Activated CD4-positive, alpha-beta memory T cell treated with anti-CD3 and anti-CD28 coated beads for 36 hours (primary cell): ENCODE results near the gene AK8. TPM values are rescaled to one million over a fixed set of nuclear protein-coding genes. Genes with fewer than 3 reads are reported as not detected.

ENCODE experiments used
- CTCF ChIA-PET: fragments of 350-600 bp; sonication (Branson Sonifier 250); formaldehyde crosslinking; loops from one replicate; lab custom pipeline; 2021; ENCODE audit warnings: antibody characterized with exemption, inconsistent platforms; lab: Charles Lee
- POLR2A ChIA-PET: fragments of 350-600 bp; sonication (Branson Sonifier 250); formaldehyde crosslinking; loops from one replicate; lab custom pipeline; 2021; ENCODE audit warnings: antibody characterized with exemption; lab: Charles Lee
- DNase-seq: peaks from one replicate; pipeline ENCODE4 v3.0.0-alpha.2; 2020
- H3K27ac Mint-ChIP-seq: one replicate; pipeline ENCODE4 v1.8.0; 2021; ENCODE audit warnings: mixed read lengths
- H3K27me3 Mint-ChIP-seq: one replicate; pipeline ENCODE4 v1.8.0; 2021; ENCODE audit warnings: mixed read lengths
- H3K36me3 Mint-ChIP-seq: one replicate; pipeline ENCODE4 v1.8.0; 2021; ENCODE audit warnings: mixed read lengths
- H3K4me1 Mint-ChIP-seq: one replicate; pipeline ENCODE4 v1.8.0; 2021; ENCODE audit warnings: low read depth, mixed read lengths
- H3K4me3 Mint-ChIP-seq: one replicate; pipeline ENCODE4 v1.8.0; 2021; ENCODE audit warnings: mild to moderate bottlenecking, mixed read lengths
- H3K9me3 Mint-ChIP-seq: one replicate; pipeline ENCODE4 v1.8.0; 2021; ENCODE audit warnings: mixed read lengths
- intact Hi-C: fragments of 100-400 bp; cut with micrococcal nuclease; formaldehyde crosslinking; loops from one replicate; pipeline ENCODE4 v1.15.1; 2023
- total RNA-seq, 2 experiments: library from RNA; stranded (reverse); gene quantifications; one replicate each; pipeline ENCODE4 v1.2.3, GENCODE V29; 2021

AK8 gene
- total RNA-seq, 2 experiments from 2014 or later = 0.10 to 0.39 TPM

GRCh38 chr9:132770770-132771310, 107.2 kb downstream of the AK8 start:
- Mint-ChIP-seq H3K27ac (no peak overlapping the region), H3K4me1 (peaks cover 18% of the 10 kb centered on the region), H3K36me3 (no peaks in the 10 kb centered on the region), H3K27me3 (no peaks in the 10 kb centered on the region), H3K4me3 (peak overlapping the region; percentile 80), H3K9me3 (peaks cover 6% of the 10 kb centered on the region)
- intact Hi-C loops = loop anchor here (2.0 kb wide), 1 partner anchor 100 kb away; the partner anchor contains the start of gene GTF3C4
- ChIA-PET POLR2A (interaction anchor here (2.5 kb wide), 1 partner anchor 101 kb away, joined by 8 read pairs; the partner anchor contains the start of genes DDX31 and GTF3C4), CTCF (interaction anchor here (2.5 kb wide), 1 partner anchor 77 kb away, joined by 11 read pairs; no protein-coding TSS in a partner anchor)
- no peak for DNase-seq

DNA sequence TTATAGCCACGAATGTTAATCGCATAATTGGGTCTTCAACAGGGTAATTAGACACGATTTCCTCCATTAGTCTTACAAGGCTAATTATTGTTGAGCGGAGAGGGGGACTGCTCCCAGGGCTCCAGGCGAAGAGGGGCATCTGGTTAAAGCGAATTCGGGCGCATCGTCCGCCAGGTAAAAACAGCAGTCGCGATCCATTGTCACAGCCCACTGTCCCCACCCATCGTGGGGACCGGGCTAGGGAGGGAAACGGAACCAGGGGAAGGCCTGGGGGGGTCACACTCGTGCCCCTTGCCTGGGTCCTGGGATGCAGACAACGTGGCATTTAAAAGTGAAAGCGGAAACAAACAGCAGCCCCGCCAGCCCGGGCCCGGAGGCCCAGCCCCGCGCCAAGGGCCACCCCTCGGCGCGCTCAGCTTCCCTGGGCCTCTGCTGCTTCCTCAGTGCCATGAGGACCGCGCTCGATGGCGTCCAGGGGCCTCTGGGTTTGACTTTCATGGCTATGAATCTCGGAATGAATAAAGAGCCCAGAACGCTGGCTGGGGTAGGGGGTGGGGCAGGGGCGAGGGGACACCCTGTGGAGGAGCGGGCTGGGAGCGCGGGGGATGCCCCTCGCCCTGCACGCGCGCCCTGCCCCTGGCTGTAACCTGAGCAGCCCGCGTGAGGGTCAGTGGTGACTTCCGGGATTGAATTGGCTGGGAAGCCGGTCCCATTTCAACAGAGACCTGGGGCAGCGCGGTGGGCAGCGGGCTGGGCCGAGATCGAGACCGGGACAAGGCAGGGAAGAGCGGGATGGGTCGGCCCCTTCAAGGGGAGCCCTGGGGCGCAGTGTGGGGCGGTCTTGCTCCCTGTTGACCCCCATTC, 107.9 kb downstream of the AK8 start:
- peaks cover 6% of the 10 kb centered on the region for H3K9me3 Mint-ChIP-seq
- peaks cover 18% of the 10 kb centered on the region for H3K4me1 Mint-ChIP-seq
- no peaks in the 10 kb centered on the region for H3K27me3 Mint-ChIP-seq
- H3K4me3 Mint-ChIP-seq = peak overlapping the region; percentile 80
- H3K36me3 Mint-ChIP-seq = no peaks in the 10 kb centered on the region
- H3K27ac Mint-ChIP-seq = peak overlapping the region; percentile 80
- DNase-seq = peak; percentile 77
- intact Hi-C loops = loop anchor here (2.0 to 10.0 kb wide), 2 partner anchors 99 to 365 kb away; partner anchors contain the start of genes GTF3C4 and TTF1
- CTCF ChIA-PET = interaction anchor here (0.6 to 2.5 kb wide), 6 partner anchors 9 to 127 kb away, joined by 4 to 11 read pairs (median 6); no protein-coding TSS in a partner anchor
- POLR2A ChIA-PET = interaction anchor here (1.2 to 2.5 kb wide), 3 partner anchors 10 to 175 kb away, joined by 4 to 8 read pairs (median 5); partner anchors contain the start of genes DDX31, GTF3C4 and TSC1

GRCh38 chr9:132768932-132769905, 108.9 kb downstream of the AK8 start:
- intact Hi-C loops = loop anchor here (1.0 to 10.0 kb wide), 2 partner anchors 175 to 364 kb away; partner anchors contain the start of genes TSC1 and TTF1
- DNase-seq = peak; percentile 80
- ChIA-PET POLR2A (interaction anchor here (1.2 to 2.5 kb wide), 3 partner anchors 11 to 176 kb away, joined by 4 to 8 read pairs (median 5); partner anchors contain the start of genes DDX31, GTF3C4 and TSC1), CTCF (interaction anchor here (0.6 to 2.5 kb wide), 9 partner anchors 10 to 357 kb away, joined by 3 to 11 read pairs (median 5); partner anchors contain the start of gene SPACA9)
- Mint-ChIP-seq H3K4me1 (peaks cover 18% of the 10 kb centered on the region), H3K36me3 (no peaks in the 10 kb centered on the region), H3K27me3 (no peaks in the 10 kb centered on the region), H3K9me3 (peaks cover 6% of the 10 kb centered on the region), H3K27ac (peak overlapping the region; percentile 80), H3K4me3 (peak overlapping the region; percentile 80)

- Mint-ChIP-seq H3K4me3 (no peak overlapping the region), H3K27ac (no peak overlapping the region), H3K4me1 (peaks cover 6% of the 10 kb centered on the region), H3K9me3 (no peaks in the 10 kb centered on the region), H3K36me3 (no peaks in the 10 kb centered on the region), H3K27me3 (peaks cover 6% of the 10 kb centered on the region)
- intact Hi-C loops = loop anchor here (10.0 kb wide), 1 partner anchor 359 kb away; the partner anchor contains the start of gene TTF1
- POLR2A ChIA-PET = no interaction called here
- CTCF ChIA-PET = interaction anchor here (0.6 kb wide), 1 partner anchor 172 kb away, joined by 3 read pairs; no protein-coding TSS in a partner anchor
- DNase-seq = no peak
These were observed 114.5 kb downstream of the AK8 start for GRCh38 chr9:132763574-132763973.

GRCh38 chr9:132762896-132763295, 115.2 kb downstream of the AK8 start:
- intact Hi-C loops = loop anchor here (10.0 kb wide), 1 partner anchor 358 kb away; the partner anchor contains the start of gene TTF1
- no peak overlapping the region for H3K27ac Mint-ChIP-seq
- CTCF ChIA-PET = no interaction called here
- peaks cover 6% of the 10 kb centered on the region for H3K27me3 Mint-ChIP-seq
- no peaks in the 10 kb centered on the region for H3K9me3 Mint-ChIP-seq
- no peak overlapping the region for H3K4me3 Mint-ChIP-seq
- DNase-seq = no peak
- POLR2A ChIA-PET = interaction anchor here (0.8 kb wide), 1 partner anchor 10 kb away, joined by 3 read pairs; no protein-coding TSS in a partner anchor
- peaks cover 3% of the 10 kb centered on the region for H3K4me1 Mint-ChIP-seq
- H3K36me3 Mint-ChIP-seq = no peaks in the 10 kb centered on the region

GRCh38 chr9:132761602-132762001, 116.5 kb downstream of the AK8 start:
- CTCF ChIA-PET = no interaction called here
- H3K4me3 Mint-ChIP-seq = no peak overlapping the region
- no peaks in the 10 kb centered on the region for H3K9me3 Mint-ChIP-seq
- no peaks in the 10 kb centered on the region for H3K4me1 Mint-ChIP-seq
- peaks cover 10% of the 10 kb centered on the region for H3K27me3 Mint-ChIP-seq
- H3K36me3 Mint-ChIP-seq = no peaks in the 10 kb centered on the region
- DNase-seq = no peak
- intact Hi-C loops = loop anchor here (10.0 kb wide), 1 partner anchor 357 kb away; the partner anchor contains the start of gene TTF1
- H3K27ac Mint-ChIP-seq = no peak overlapping the region
- POLR2A ChIA-PET = no interaction called here

- Mint-ChIP-seq H3K36me3 (no peaks in the 10 kb centered on the region), H3K4me1 (no peaks in the 10 kb centered on the region), H3K9me3 (no peaks in the 10 kb centered on the region), H3K27me3 (peaks cover 12% of the 10 kb centered on the region), H3K4me3 (no peak overlapping the region), H3K27ac (no peak overlapping the region)
- DNase-seq = no peak
- ChIA-PET CTCF (no interaction called here), POLR2A (interaction anchor here (1.5 kb wide), 1 partner anchor 90 kb away, joined by 3 read pairs; the partner anchor contains the start of gene DDX31)
- intact Hi-C loops = loop anchor here (10.0 kb wide), 1 partner anchor 355 kb away; the partner anchor contains the start of gene TTF1
These were observed 118.0 kb downstream of the AK8 start for GRCh38 chr9:132760057-132760456.

GRCh38 chr9:132757016-132757415, 121.1 kb downstream of the AK8 start:
- CTCF ChIA-PET = interaction anchor here (1.6 kb wide), 1 partner anchor 12 kb away, joined by 5 read pairs; no protein-coding TSS in a partner anchor
- intact Hi-C loops = no loop called here

GRCh38 chr9:132756214-132756845, 121.8 kb downstream of the AK8 start:
- no peaks in the 10 kb centered on the region for H3K4me1 Mint-ChIP-seq
- peaks cover 9% of the 10 kb centered on the region for H3K27me3 Mint-ChIP-seq
- no peaks in the 10 kb centered on the region for H3K36me3 Mint-ChIP-seq
- no peak overlapping the region for H3K27ac Mint-ChIP-seq
- ChIA-PET POLR2A (no interaction called here), CTCF (interaction anchor here (1.6 kb wide), 1 partner anchor 13 kb away, joined by 5 read pairs; no protein-coding TSS in a partner anchor)
- DNase-seq = no peak
- H3K4me3 Mint-ChIP-seq = no peak overlapping the region
- H3K9me3 Mint-ChIP-seq = no peaks in the 10 kb centered on the region
- intact Hi-C loops = no loop called here

More at GRCh38 chr9:132757016-132757415, 121.1 kb downstream of the AK8 start:
- no peak overlapping the region for H3K27ac Mint-ChIP-seq
- H3K4me1 Mint-ChIP-seq = no peaks in the 10 kb centered on the region
- POLR2A ChIA-PET = no interaction called here
- H3K27me3 Mint-ChIP-seq = peaks cover 11% of the 10 kb centered on the region
- no peak for DNase-seq
- H3K36me3 Mint-ChIP-seq = no peaks in the 10 kb centered on the region
- no peaks in the 10 kb centered on the region for H3K9me3 Mint-ChIP-seq
- H3K4me3 Mint-ChIP-seq = no peak overlapping the region

DNA sequence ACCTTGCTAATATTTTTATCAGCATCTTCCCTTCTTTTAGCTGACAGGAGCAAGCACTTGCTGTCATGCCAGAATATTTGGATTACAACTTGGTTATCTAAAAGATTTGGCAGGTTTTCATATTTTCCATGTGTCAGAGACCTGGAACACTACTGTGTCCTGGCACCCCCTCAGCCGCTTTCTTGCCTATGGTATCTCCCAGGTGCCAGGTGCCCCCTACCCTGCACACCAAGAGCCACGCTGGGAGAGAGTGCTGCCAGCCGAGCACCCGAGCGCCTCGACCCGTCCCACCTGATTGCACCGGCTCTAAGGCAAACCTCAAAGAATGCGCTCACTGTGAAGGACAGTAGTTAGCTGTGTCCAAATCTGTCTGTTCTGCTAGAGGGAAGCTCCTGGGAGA, 123.0 kb downstream of the AK8 start:
- Mint-ChIP-seq H3K36me3 (no peaks in the 10 kb centered on the region), H3K27me3 (peaks cover 9% of the 10 kb centered on the region), H3K4me1 (no peaks in the 10 kb centered on the region), H3K27ac (no peak overlapping the region), H3K9me3 (no peaks in the 10 kb centered on the region), H3K4me3 (no peak overlapping the region)
- ChIA-PET CTCF (no interaction called here), POLR2A (no interaction called here)
- intact Hi-C loops = no loop called here
- DNase-seq = no peak
